ENCODE measurements around the gene TRIM17.

TRIM17 gene

GRCh38 chr1:228455715-228456114 is 39.1 kb upstream of the TRIM17 start:
- Histone ChIP-seq H3K27me3 (ENCODE audit: insufficient read depth, low read depth) (no peaks in the 10 kb centered on the region), H4K20me1 (ENCODE audit: insufficient read depth) (no peaks in the 10 kb centered on the region), H2AFZ (ENCODE audit: low read depth) (no peak overlapping the region), H3K4me2 (no peak overlapping the region), H3K4me3 (IDR thresholded peaks at IDR 0.05; ENCODE audit: insufficient read depth, low read depth, low read length) (no peak overlapping the region), H3K36me3 (ENCODE audit: insufficient read depth) (no peaks in the 10 kb centered on the region), H3K79me2 (ENCODE audit: insufficient read depth, low read depth) (no peaks in the 10 kb centered on the region), H3K4me1 (ENCODE audit: low read depth, poor library complexity, severe bottlenecking) (no peaks in the 10 kb centered on the region), H3K27ac (no peak overlapping the region), H3K9ac (no peak overlapping the region)
- TF ChIP-seq, protein P1, sequence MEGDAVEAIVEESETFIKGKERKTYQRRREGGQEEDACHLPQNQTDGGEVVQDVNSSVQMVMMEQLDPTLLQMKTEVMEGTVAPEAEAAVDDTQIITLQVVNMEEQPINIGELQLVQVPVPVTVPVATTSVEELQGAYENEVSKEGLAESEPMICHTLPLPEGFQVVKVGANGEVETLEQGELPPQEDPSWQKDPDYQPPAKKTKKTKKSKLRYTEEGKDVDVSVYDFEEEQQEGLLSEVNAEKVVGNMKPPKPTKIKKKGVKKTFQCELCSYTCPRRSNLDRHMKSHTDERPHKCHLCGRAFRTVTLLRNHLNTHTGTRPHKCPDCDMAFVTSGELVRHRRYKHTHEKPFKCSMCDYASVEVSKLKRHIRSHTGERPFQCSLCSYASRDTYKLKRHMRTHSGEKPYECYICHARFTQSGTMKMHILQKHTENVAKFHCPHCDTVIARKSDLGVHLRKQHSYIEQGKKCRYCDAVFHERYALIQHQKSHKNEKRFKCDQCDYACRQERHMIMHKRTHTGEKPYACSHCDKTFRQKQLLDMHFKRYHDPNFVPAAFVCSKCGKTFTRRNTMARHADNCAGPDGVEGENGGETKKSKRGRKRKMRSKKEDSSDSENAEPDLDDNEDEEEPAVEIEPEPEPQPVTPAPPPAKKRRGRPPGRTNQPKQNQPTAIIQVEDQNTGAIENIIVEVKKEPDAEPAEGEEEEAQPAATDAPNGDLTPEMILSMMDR (conservative IDR thresholded peaks at IDR 0.05; ENCODE audit: low read depth, low read length), result no peak

DNA sequence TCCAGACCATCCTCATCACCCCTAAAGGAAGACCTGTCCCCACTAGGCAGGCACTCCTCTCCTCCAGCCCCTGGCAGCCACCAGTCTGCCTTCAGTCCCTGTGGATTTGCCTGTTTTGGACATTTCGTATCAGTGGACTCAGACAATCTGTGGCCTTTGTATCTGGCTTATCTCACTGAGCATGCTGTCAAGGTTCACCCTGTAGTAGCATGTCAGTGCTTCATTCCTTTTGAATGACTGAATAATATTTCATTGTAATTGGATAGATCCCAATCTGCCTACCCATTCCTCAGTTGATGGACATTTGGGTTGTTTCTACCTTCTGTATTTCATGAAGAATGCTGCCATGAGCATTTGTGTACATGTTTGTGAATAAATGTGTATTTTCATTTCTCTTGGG is 37.6 kb upstream of the TRIM17 start:
- no peak overlapping the region for H3K9ac ChIP-seq
- H2AFZ ChIP-seq (ENCODE audit: low read depth), result no peak overlapping the region
- no peak overlapping the region for H3K27ac ChIP-seq
- no peaks in the 10 kb centered on the region for H3K4me1 ChIP-seq (ENCODE audit: low read depth, poor library complexity, severe bottlenecking)
- no peaks in the 10 kb centered on the region for H3K79me2 ChIP-seq (ENCODE audit: insufficient read depth, low read depth)
- H3K4me3 ChIP-seq (IDR thresholded peaks at IDR 0.05; ENCODE audit: insufficient read depth, low read depth, low read length), result no peak overlapping the region
- no peak overlapping the region for H3K4me2 ChIP-seq
- TF ChIP-seq, protein P1 (conservative IDR thresholded peaks at IDR 0.05; ENCODE audit: low read depth, low read length), result no peak
- H3K27me3 ChIP-seq (ENCODE audit: insufficient read depth, low read depth), result no peaks in the 10 kb centered on the region
- H3K36me3 ChIP-seq (ENCODE audit: insufficient read depth), result no peaks in the 10 kb centered on the region
- no peaks in the 10 kb centered on the region for H4K20me1 ChIP-seq (ENCODE audit: insufficient read depth)

DNA sequence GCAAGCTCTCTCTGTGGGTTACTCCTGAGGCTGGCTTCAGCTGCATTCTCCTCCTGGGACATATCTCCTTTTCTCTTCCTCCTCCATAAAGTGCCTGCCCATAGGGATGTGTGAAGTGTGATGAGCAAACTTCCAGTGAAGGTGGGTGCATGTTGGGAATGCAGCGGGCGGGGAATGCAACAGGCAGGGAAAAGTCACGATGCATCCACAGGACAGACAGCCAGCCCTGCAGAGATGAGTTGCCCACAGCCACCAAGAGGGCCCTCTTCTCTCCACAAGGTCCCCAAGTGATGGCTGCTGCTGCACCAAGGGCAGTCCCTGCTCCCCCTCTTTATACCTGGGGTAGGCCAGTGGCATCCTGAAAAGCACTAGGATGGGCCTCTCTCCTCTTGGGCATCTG is 37.0 kb upstream of the TRIM17 start:
- Histone ChIP-seq H2AFZ (ENCODE audit: low read depth) (peak overlapping the region; percentile 9; the same call in 1 of the 2 replicates), H3K9ac (no peak overlapping the region), H3K36me3 (ENCODE audit: insufficient read depth) (no peaks in the 10 kb centered on the region), H3K4me2 (no peak overlapping the region), H3K27ac (no peak overlapping the region), H4K20me1 (ENCODE audit: insufficient read depth) (no peaks in the 10 kb centered on the region), H3K27me3 (ENCODE audit: insufficient read depth, low read depth) (no peaks in the 10 kb centered on the region), H3K4me3 (IDR thresholded peaks at IDR 0.05; ENCODE audit: insufficient read depth, low read depth, low read length) (no peak overlapping the region), H3K79me2 (ENCODE audit: insufficient read depth, low read depth) (no peaks in the 10 kb centered on the region), H3K4me1 (ENCODE audit: low read depth, poor library complexity, severe bottlenecking) (no peaks in the 10 kb centered on the region)
- TF ChIP-seq, protein P1 (conservative IDR thresholded peaks at IDR 0.05; ENCODE audit: low read depth, low read length), result no peak

- Histone ChIP-seq H3K9ac (no peak overlapping the region), H3K79me2 (ENCODE audit: insufficient read depth, low read depth) (no peaks in the 10 kb centered on the region), H2AFZ (ENCODE audit: low read depth) (peak overlapping the region; percentile 9; the same call in 1 of the 2 replicates), H3K36me3 (ENCODE audit: insufficient read depth) (no peaks in the 10 kb centered on the region), H3K4me2 (no peak overlapping the region), H3K27me3 (ENCODE audit: insufficient read depth, low read depth) (no peaks in the 10 kb centered on the region), H3K27ac (no peak overlapping the region), H3K4me1 (ENCODE audit: low read depth, poor library complexity, severe bottlenecking) (no peaks in the 10 kb centered on the region), H3K4me3 (IDR thresholded peaks at IDR 0.05; ENCODE audit: insufficient read depth, low read depth, low read length) (no peak overlapping the region), H4K20me1 (ENCODE audit: insufficient read depth) (no peaks in the 10 kb centered on the region)
- TF ChIP-seq, protein P1 (conservative IDR thresholded peaks at IDR 0.05; ENCODE audit: low read depth, low read length), result no peak
Observed at GRCh38 chr1:228453022-228453560, 36.4 kb upstream of the TRIM17 start.

Measured in KMS-11 (cell line).